DMS153 (cell line): Measurements from ENCODE around the gene TBX10.
A peak's percentile ranks its signal among the peaks of the same experiment; 100 is the strongest.
"Not testable (repeated sequence)": the region's sequence is repeated elsewhere in the genome, so short reads cannot be mapped to it uniquely, and the experiment has no call there.

Experiments
- DNase-seq: peaks from one replicate; lab custom pipeline; 2025; lab: John Stamatoyannopoulos, UW

TBX10 gene

GRCh38 chr11:67599149-67599548 is 40.4 kb downstream of the TBX10 start:
- no peak for DNase-seq

- not testable (repeated sequence) for DNase-seq
Measured at GRCh38 chr11:67597963-67598362, 41.6 kb downstream of the TBX10 start.

- DNase-seq = not testable (repeated sequence)
Measured at GRCh38 chr11:67597458-67597857, 42.1 kb downstream of the TBX10 start.

- DNase-seq = no peak
Measured at GRCh38 chr11:67596753-67597300, 42.7 kb downstream of the TBX10 start.

GRCh38 chr11:67594480-67594879 is 45.1 kb downstream of the TBX10 start:
- no peak for DNase-seq

GRCh38 chr11:67593565-67593905 is 46.0 kb downstream of the TBX10 start:
- no peak for DNase-seq

GRCh38 chr11:67592880-67593564 is 46.5 kb downstream of the TBX10 start:
- no peak for DNase-seq

- DNase-seq = not testable (repeated sequence)
Measured at GRCh38 chr11:67588899-67589415, 50.6 kb downstream of the TBX10 start.

GRCh38 chr11:67588136-67588503 is 51.4 kb downstream of the TBX10 start:
- no peak for DNase-seq

GRCh38 chr11:67586568-67587250 is 52.9 kb downstream of the TBX10 start:
- DNase-seq = no peak

GRCh38 chr11:67585911-67586310 is 53.7 kb downstream of the TBX10 start:
- no peak for DNase-seq

GRCh38 chr11:67584881-67585873 is 54.4 kb downstream of the TBX10 start:
- DNase-seq = no peak

- peak; percentile 68 for DNase-seq
Measured at GRCh38 chr11:67584205-67584880, 55.2 kb downstream of the TBX10 start.

- DNase-seq = peak; percentile 85
Measured at GRCh38 chr11:67583247-67584204, 56.0 kb downstream of the TBX10 start, which contains the start of gene GSTP1. GSTP1 (plus strand) TSS chr11:67583812; CDS start chr11:67583844, 32 bp downstream.

GRCh38 chr11:67582011-67582410 is 57.6 kb downstream of the TBX10 start:
- peak; percentile 24 for DNase-seq

GRCh38 chr11:67581469-67581868 is 58.1 kb downstream of the TBX10 start:
- peak; percentile 71 for DNase-seq
